B cell (primary cell): ENCODE measurements around the gene GSG1. TPM values are rescaled to one million over a fixed set of nuclear protein-coding genes. Genes with fewer than 3 reads are reported as not detected.

Experiments
- ATAC-seq: fragments of 200-7000 bp; cut with Tn5 transposase; one replicate; pipeline ENCODE4 v1.10.0; 2021; ENCODE audit warnings: low read depth, mild to moderate bottlenecking, moderate number of reproducible peaks, moderate library complexity
- CTCF ChIA-PET: fragments of 350-600 bp; sonication (Branson Sonifier 250); formaldehyde crosslinking; loops from one replicate; lab custom pipeline; 2021; ENCODE audit warnings: antibody characterized with exemption, inconsistent platforms; lab: Charles Lee
- POLR2A ChIA-PET: fragments of 350-600 bp; sonication (Branson Sonifier 250); formaldehyde crosslinking; loops from one replicate; lab custom pipeline; 2021; ENCODE audit warnings: antibody characterized with exemption; lab: Charles Lee
- DNase-seq: peaks from one replicate; pipeline ENCODE4 v3.0.0; 2013
- H2AFZ ChIP-seq: 2 replicates; pipeline ENCODE4 v1.6.1; 2012; ENCODE audit warnings: mild to moderate bottlenecking, low read depth, low read length; ENCODE audit not compliant: insufficient read depth, poor library complexity, severe bottlenecking
- H3K27ac ChIP-seq, 2 donors: 1 replicate in 1 of 2; 2 replicates in 1 of 2; pipeline ENCODE4 v1.5.1; 2012 to 2013; ENCODE audit warnings: low read length in 2 of 2, mild to moderate bottlenecking in 2 of 2, moderate library complexity in 1 of 2
- H3K27me3 ChIP-seq, 4 experiments: fragments of 200-600 bp in 1 of 4; sonication (generic) in 1 of 4; replicated peaks in 1 of 4; 1 replicate in 2 of 4; 2 replicates in 2 of 4; pipeline versions ENCODE4 v1.6.1 to v1.7.0; 2013 to 2016; ENCODE audit warnings: low read length in 3 of 4, mild to moderate bottlenecking in 2 of 4, mixed read lengths in 1 of 4, moderate library complexity in 1 of 4; ENCODE audit not compliant: insufficient read depth in 4 of 4, control insufficient read depth in 3 of 4; ENCODE audit errors: control extremely low read depth in 1 of 4
- H3K36me3 ChIP-seq, 2 experiments: replicated peaks in 1 of 2; 1 replicate in 1 of 2; 2 replicates in 1 of 2; pipeline versions ENCODE4 v1.6.1 to v1.7.1; 2013; ENCODE audit warnings: low read length in 1 of 2; ENCODE audit not compliant: insufficient read depth in 2 of 2, control insufficient read depth in 1 of 2; ENCODE audit errors: control extremely low read depth in 1 of 2, extremely low read depth in 1 of 2
- H3K4me1 ChIP-seq, 2 donors: fragments of 200-600 bp in 1 of 2; sonication (generic) in 1 of 2; 1 replicate in 1 of 2; 2 replicates in 1 of 2; pipeline versions ENCODE4 v1.5.1 to v1.6.1; 2013 to 2017; ENCODE audit warnings: low read length in 2 of 2; ENCODE audit not compliant: control insufficient read depth in 2 of 2, insufficient read depth in 2 of 2
- H3K4me2 ChIP-seq: replicated peaks from 2 replicates; pipeline ENCODE3; 2012; ENCODE audit warnings: mild to moderate bottlenecking, low read depth, low read length; ENCODE audit not compliant: poor library complexity, severe bottlenecking
- H3K4me3 ChIP-seq, 5 experiments: fragments of 200-600 bp in 1 of 5; sonication (generic) in 1 of 5; 1 replicate in 3 of 5; 2 replicates in 2 of 5; pipeline versions ENCODE4 v1.5.1 to v1.7.0; 2011 to 2016; ENCODE audit warnings: low read length in 4 of 5, mild to moderate bottlenecking in 4 of 5, low read depth in 2 of 5, control low read depth in 1 of 5, moderate library complexity in 1 of 5; ENCODE audit not compliant: insufficient read depth in 1 of 5; ENCODE audit errors: control extremely low read depth in 1 of 5, extremely low read depth in 1 of 5
- H3K79me2 ChIP-seq: fragments of 200-600 bp; sonication (generic); one replicate; pipeline ENCODE4 v1.6.0; 2016; ENCODE audit warnings: low read length; ENCODE audit not compliant: control insufficient read depth, insufficient read depth
- H3K9ac ChIP-seq: fragments of 200-600 bp; sonication (generic); 2 replicates; pipeline ENCODE4 v1.6.1; 2017; ENCODE audit warnings: mild to moderate bottlenecking, low read length, moderate library complexity
- H3K9me3 ChIP-seq, 3 donors: one replicate each; pipeline versions ENCODE4 v1.6.1 to v1.7.1; 2013; ENCODE audit warnings: low read length in 2 of 3; ENCODE audit not compliant: control insufficient read depth in 2 of 3, insufficient read depth in 1 of 3; ENCODE audit errors: control extremely low read depth in 1 of 3
- H4K20me1 ChIP-seq: 2 replicates; pipeline ENCODE4 v1.6.0; 2012; ENCODE audit warnings: mild to moderate bottlenecking, low read length; ENCODE audit not compliant: insufficient read depth, control insufficient read depth, poor library complexity, severe bottlenecking
- H3K27ac Mint-ChIP-seq: one replicate; pipeline ENCODE4 v1.8.0; 2021; ENCODE audit warnings: mixed read lengths
- H3K27me3 Mint-ChIP-seq: one replicate; pipeline ENCODE4 v1.8.0; 2021; ENCODE audit warnings: mixed read lengths
- H3K4me1 Mint-ChIP-seq: one replicate; pipeline ENCODE4 v1.8.0; 2021; ENCODE audit warnings: mixed read lengths
- H3K4me3 Mint-ChIP-seq: one replicate; pipeline ENCODE4 v1.8.0; 2021; ENCODE audit warnings: mixed read lengths
- H3K9me3 Mint-ChIP-seq: one replicate; pipeline ENCODE4 v1.8.0; 2022; ENCODE audit warnings: mixed read lengths; ENCODE audit not compliant: insufficient read depth
- EZH2 ChIP-seq: IDR thresholded peaks from 2 replicates; pipeline ENCODE4 v1.6.1; 2012; ENCODE audit warnings: borderline replicate concordance, low read depth, mild to moderate bottlenecking, moderate library complexity, low read length; ENCODE audit not compliant: insufficient read depth, poor library complexity, severe bottlenecking
- WGBS: methylation state at CpG from one replicate; pipeline ENCODE4 v1.1.5; 2013; ENCODE audit warnings: missing lambda C conversion rate; ENCODE audit not compliant: insufficient coverage; 5-methylcytosine and 5-hydroxymethylcytosine counted together
- intact Hi-C: fragments of 100-400 bp; cut with micrococcal nuclease; formaldehyde crosslinking; loops from one replicate; pipeline ENCODE4 v1.10.0; 2022
- polyA plus RNA-seq: library from polyadenylated mRNA; depleted of rRNA; stranded (reverse); fragments of >200 nt; gene quantifications from 2 replicates; pipeline ENCODE4 v1.2.3, GENCODE V29; 2012
- total RNA-seq, 2 donors: library from RNA; stranded (reverse); fragments of 120-200 nt in 1 of 2; gene quantifications; 1 replicate in 1 of 2; 2 replicates in 1 of 2; pipeline versions ENCODE4 v1.2.3 to v1.2.4, GENCODE V29; 2013 to 2022
- TF ChIP-seq, protein P1 (sequence below): fragments of 200-600 bp; IDR thresholded peaks from one replicate; pipeline ENCODE4 v1.8.0; 2022; ENCODE audit warnings: antibody characterized with exemption, mild to moderate bottlenecking

The GSG1 gene
- total and polyA plus RNA-seq, 2 donors (not counting 1 experiment from before 2014, with no cell fraction given): not detected

DNA sequence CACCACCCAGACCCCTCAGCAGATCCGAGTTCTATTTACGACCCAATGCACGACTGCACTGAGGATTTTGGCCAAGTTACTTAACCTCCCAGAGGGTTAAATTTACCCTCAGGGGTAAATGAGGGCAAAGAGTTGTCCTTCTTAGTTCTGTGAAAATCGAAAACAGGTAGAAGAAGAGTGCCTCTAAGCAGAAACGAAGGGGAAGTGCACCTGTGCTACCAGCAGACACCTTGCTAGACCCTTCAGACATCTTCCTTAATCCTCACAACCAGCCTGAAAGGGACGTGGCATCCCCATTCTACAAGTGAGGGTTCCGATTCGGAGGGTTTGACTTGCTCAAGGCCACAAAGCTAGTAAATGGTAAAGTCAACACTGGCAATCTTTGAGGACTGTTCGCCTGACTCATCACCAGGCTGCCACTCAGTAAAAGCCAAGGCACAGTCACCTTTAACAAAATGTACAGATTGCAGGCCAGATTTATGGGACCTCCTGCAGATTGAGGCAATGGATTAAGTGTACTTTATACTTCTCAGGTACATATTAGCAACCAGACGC, 1.6 kb downstream of the GSG1 start:
- H3K4me1 ChIP-seq: peaks cover 52 to 63% of the 10 kb centered on the region in 2 donors
- no peaks in the 10 kb centered on the region for H3K36me3 ChIP-seq
- H3K27me3 ChIP-seq: no peaks in the 10 kb centered on the region
- H3K79me2 ChIP-seq: no peaks in the 10 kb centered on the region
- H3K4me2 ChIP-seq: peak overlapping the region; percentile 94
- peak overlapping the region; percentile 70 for H2AFZ ChIP-seq
- H3K27ac Mint-ChIP-seq: peak overlapping the region; percentile 96
- POLR2A ChIA-PET: no interaction called here
- H3K9me3 ChIP-seq: no peaks in the 10 kb centered on the region
- CTCF ChIA-PET: interaction anchor here (1.1 to 8.7 kb wide), 6 partner anchors 16 to 186 kb away, joined by 3 to 108 read pairs (median 4); partner anchors contain the start of gene EMP1
- no peaks in the 10 kb centered on the region for H3K9me3 Mint-ChIP-seq
- intact Hi-C loops: loop anchor here (1.0 to 2.0 kb wide), 8 partner anchors 57 to 745 kb away; partner anchors contain the start of genes BORCS5, CREBL2, EMP1 and FAM234B
- WGBS: 90% methylated on average over 2 of the region's 10 CpGs
- peak overlapping the region; percentile 88 for H3K4me3 Mint-ChIP-seq
- ATAC-seq (peak; percentile 4), DNase-seq (peak; percentile 77)
- H3K4me3 ChIP-seq: peak overlapping the region; percentile 39 to 82 (median 71)
- no peaks in the 10 kb centered on the region for H4K20me1 ChIP-seq
- H3K4me1 Mint-ChIP-seq: peaks cover 62% of the 10 kb centered on the region
- H3K27me3 Mint-ChIP-seq: no peaks in the 10 kb centered on the region
- TF ChIP-seq, protein P1, sequence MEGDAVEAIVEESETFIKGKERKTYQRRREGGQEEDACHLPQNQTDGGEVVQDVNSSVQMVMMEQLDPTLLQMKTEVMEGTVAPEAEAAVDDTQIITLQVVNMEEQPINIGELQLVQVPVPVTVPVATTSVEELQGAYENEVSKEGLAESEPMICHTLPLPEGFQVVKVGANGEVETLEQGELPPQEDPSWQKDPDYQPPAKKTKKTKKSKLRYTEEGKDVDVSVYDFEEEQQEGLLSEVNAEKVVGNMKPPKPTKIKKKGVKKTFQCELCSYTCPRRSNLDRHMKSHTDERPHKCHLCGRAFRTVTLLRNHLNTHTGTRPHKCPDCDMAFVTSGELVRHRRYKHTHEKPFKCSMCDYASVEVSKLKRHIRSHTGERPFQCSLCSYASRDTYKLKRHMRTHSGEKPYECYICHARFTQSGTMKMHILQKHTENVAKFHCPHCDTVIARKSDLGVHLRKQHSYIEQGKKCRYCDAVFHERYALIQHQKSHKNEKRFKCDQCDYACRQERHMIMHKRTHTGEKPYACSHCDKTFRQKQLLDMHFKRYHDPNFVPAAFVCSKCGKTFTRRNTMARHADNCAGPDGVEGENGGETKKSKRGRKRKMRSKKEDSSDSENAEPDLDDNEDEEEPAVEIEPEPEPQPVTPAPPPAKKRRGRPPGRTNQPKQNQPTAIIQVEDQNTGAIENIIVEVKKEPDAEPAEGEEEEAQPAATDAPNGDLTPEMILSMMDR: no peak
- no peak for TF ChIP-seq EZH2
- H3K27ac ChIP-seq: peak overlapping the region; percentile 97 to 99
- H3K9ac ChIP-seq: peak overlapping the region; percentile 97
